HG02938 (cell line): Measurements from ENCODE around the gene FBXL13.
"Not testable (repeated sequence)": the region's sequence is repeated elsewhere in the genome, so short reads cannot be mapped to it uniquely, and the experiment has no call there.

ENCODE experiments used
- ATAC-seq: cut with Tn5 transposase; IDR thresholded peaks from one replicate; pipeline ENCODE4 v1.9.1; 2021; ENCODE audit warnings: mild to moderate bottlenecking, moderate library complexity; ENCODE audit not compliant: unreplicated experiment

FBXL13 gene

GRCh38 chr7:103031024-103031423, 43.6 kb downstream of the FBXL13 start:
- ATAC-seq = no peak

DNA sequence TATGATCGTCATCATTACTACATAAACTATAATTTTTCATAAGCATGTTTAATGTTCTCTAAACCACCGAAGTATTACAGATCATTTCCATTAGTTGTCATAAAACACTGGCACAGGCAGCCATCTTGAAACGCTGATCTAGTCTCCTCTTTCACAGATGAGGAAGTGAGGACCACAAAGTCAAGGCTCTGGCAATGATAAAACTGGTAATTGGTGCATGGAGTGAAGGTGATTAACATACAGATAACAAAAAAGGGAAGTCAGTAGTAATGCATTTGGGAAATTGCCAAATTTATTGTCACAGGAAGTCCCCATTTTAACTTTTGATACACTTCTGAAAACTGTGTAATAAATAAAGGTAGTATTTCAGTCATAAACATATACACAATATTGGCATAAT, 49.3 kb downstream of the FBXL13 start:
- ATAC-seq = no peak

- not testable (repeated sequence) for ATAC-seq
Observed at GRCh38 chr7:103023578-103023977, 51.0 kb downstream of the FBXL13 start.

DNA sequence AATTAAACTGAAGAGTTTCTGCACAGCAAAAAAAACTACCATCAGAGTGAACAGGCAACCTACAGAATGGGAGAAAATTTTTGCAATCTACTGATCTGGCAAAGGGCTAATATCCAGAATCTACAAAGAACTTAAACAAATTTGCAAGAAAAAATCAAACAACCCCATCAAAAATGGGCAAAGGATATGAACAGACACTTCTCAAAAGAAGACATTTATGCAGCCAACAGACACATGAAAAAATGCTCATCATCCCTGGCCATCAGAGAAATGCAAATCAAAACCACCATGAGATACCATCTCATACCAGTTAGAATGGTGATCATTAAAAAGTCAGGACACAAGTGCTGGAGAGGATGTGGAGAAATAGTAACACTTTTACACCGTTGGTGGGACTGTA, 53.1 kb downstream of the FBXL13 start:
- ATAC-seq = not testable (repeated sequence)

GRCh38 chr7:103020876-103021275, 53.7 kb downstream of the FBXL13 start:
- not testable (repeated sequence) for ATAC-seq

- not testable (repeated sequence) for ATAC-seq
Observed at GRCh38 chr7:103018295-103018694, 56.3 kb downstream of the FBXL13 start.

- ATAC-seq = no peak
Observed at GRCh38 chr7:103011650-103012049, 62.9 kb downstream of the FBXL13 start.

DNA sequence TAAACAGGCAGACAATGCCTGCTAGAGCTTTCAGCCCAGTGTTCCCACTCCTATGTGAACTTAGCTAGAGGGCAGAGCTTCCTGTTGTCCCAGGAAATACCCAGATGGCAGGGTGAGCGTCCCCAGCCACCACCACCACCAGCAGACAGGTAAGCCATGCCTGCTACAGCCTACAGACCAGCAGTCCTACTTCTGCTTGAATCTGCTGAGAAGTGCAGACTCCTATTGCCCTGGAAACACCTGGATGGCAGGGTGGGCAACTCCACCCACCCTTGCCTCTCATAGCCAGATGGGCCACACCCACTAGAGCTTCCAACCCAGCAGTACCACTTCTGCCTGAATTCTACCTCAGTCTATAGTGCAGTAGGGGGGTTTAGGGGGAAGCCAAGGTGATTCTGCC, 64.4 kb downstream of the FBXL13 start:
- no peak for ATAC-seq

DNA sequence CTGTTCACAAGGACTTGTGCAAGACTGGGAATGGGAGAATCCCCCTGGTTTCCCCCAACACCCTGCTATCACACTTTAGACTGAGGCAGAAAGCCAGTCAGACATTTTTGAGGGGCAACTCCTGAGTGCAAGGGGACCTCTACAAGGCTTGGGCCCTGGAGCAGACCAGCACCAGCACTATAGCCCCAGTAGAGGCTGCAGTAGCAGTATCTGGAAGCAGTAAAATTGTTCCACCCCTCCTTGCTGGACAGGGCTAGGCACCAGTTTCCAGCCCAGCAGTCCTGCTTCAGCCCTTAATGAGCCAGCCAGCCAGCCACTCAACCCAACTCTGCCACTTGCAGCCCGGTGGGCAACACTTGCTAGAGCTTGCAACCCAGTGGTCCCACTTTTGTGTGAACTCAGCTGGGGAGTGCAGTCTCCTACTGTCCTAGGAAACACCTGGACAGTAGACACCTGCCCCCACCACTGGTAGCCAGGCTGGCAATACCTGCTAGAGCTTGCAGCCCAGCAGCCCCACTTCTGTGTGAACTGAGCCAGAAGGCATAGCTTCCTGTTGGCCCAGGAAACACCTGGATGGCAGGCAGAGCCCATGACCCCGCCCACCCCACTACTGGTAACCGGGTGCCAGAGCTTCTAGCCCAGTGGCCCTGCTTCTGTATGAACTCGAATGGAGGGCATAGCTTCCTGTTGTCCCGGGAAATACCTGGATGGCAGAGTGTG, 65.0 kb downstream of the FBXL13 start:
- ATAC-seq = no peak

- no peak for ATAC-seq
Observed at GRCh38 chr7:103003004-103003403, 71.6 kb downstream of the FBXL13 start.

DNA sequence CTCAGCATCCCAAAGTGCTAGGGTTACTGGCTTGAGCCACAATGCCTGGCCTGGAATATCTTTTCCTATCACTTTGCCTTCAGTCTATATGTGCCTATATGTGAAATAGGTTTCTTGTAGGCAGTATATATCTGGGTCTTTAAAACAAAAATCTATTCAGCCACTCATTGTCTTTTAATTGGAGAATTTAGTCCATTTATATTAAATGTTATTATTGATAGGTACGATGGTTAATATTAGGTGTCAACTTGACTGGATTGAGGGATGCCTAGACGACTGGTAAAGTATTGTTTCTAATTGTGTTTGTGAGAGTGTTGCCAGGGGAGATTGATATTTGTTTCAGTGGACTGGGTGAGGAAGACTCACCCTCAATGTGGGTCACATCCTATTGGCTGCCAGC, 73.4 kb downstream of the FBXL13 start:
- no peak for ATAC-seq

DNA sequence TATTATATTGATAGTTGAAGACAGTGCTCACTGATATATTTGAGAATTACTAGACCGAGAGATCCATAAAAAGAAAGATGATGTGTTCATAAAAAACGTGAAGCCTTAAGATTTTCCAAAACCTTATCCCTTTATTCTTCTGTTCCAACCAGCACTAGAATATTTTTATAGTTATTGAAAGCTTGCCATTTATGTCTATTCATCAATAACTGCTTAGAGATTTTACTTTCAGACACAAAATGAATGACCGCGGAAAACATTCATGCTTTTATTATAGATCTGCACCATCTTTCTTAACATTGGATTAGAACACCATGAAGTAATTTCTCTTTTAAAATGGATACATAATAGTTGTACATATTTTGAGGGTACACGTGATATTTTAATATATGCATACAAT, 77.6 kb downstream of the FBXL13 start:
- no peak for ATAC-seq

- not testable (repeated sequence) for ATAC-seq
Observed at GRCh38 chr7:102995609-102996008, 79.0 kb downstream of the FBXL13 start.

DNA sequence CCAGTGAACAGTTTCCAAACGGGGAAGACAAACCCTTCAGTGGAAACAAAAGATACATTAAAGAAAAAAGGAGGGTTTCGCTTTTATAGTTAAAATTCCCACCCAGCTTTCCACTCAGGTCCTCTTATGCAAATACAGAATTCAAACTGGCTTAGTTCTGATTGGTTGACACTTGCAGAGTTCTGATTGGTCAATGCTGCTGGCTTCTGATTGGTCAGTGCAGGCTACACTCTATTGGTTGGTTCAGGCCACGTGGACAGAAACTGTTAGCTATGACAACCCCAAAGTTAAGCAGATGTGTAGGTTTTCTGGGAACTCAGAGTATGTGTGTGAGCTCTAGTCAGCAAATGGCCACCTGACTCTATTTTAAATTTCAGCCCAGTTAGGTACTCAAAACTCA, 80.0 kb downstream of the FBXL13 start:
- no peak for ATAC-seq

- ATAC-seq = no peak
Observed at GRCh38 chr7:102993718-102994029, 80.9 kb downstream of the FBXL13 start.

DNA sequence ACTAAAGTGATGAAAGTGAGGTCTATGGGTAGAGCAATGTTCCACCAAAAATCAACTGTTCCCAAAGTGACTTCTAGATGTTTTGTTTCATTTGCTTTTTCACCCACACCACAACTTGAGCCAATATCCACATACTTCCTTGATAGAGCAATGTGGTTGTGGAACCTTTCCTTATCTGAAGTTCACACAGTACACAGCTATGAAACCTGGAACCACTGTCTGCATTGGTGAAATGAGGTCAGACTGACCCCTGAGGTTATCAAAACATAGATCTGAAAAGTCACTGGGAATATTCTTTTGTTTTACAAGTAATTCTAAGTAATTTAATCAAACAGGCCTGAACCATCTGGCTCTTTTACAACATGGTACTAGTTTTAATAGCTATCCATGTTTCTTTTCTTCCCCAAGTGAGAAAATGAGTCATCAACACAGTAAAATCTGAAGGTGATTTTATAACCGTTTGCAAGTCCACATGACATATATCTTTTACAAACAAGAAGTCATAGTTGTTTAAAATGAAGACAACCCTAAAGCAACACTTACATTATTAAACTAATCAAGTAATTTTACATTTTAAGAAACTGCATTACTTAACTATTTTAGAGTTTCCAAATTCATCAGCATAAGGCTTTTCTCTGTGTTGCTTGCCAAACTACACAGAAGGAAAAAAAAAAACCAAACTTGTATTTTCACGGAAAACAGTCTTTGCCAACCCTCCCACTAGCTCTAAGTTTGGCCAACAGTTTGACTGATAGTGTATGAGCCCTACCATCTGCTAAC, 81.5 kb downstream of the FBXL13 start:
- no peak for ATAC-seq

GRCh38 chr7:102992509-102992937, 82.1 kb downstream of the FBXL13 start:
- no peak for ATAC-seq

DNA sequence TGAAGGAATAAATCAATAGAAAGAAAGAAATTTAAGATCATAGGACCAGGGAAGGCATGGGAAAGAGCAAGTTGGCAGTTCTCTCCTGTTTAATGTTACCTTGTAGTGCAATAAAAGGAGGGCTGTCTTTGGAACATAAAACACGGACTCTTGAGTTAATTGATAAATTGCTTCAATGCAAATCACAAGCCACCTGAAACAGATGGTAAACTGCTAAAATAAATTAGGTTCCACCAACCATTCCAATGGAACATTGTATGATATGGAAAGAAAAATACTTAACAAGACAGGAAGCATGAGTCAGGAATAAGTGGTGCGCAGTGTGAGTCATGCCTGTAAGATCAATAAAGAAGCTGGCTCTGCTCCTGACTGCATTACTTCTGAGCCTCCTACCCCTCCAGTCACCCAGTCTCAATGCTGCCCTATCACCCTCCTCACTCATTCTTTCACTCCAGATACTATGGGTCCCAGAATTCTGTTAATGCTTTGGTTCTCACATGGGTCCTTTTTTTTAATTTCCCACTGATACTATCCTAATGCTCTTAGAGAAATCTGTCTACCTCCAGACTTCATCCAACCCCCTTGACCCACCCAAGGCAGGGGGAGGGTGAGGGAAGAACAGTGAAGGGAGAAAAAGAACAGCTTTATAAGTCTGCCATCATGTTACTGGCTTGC, 82.9 kb downstream of the FBXL13 start:
- ATAC-seq = no peak

- no peak for ATAC-seq
Observed at GRCh38 chr7:102991077-102991539, 83.5 kb downstream of the FBXL13 start.

DNA sequence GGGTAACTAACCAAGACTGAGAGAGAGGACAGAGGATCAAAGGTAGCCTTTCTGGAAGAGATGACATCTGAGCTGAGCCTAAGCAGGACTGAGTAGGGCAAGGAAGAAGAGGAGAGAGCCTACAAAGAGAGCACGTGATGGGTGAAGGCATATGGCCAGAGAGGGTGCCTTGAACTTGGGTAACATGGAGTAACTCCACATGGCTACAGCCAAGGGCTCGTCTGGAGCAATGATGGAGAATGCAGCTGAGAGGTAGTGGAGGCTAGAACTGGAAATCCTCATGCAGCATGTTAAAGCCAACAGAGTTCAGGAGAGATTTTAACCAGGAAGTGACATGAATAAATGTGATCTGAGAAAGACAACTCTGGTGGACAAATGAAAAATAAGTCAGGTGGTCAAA, 84.0 kb downstream of the FBXL13 start:
- no peak for ATAC-seq

DNA sequence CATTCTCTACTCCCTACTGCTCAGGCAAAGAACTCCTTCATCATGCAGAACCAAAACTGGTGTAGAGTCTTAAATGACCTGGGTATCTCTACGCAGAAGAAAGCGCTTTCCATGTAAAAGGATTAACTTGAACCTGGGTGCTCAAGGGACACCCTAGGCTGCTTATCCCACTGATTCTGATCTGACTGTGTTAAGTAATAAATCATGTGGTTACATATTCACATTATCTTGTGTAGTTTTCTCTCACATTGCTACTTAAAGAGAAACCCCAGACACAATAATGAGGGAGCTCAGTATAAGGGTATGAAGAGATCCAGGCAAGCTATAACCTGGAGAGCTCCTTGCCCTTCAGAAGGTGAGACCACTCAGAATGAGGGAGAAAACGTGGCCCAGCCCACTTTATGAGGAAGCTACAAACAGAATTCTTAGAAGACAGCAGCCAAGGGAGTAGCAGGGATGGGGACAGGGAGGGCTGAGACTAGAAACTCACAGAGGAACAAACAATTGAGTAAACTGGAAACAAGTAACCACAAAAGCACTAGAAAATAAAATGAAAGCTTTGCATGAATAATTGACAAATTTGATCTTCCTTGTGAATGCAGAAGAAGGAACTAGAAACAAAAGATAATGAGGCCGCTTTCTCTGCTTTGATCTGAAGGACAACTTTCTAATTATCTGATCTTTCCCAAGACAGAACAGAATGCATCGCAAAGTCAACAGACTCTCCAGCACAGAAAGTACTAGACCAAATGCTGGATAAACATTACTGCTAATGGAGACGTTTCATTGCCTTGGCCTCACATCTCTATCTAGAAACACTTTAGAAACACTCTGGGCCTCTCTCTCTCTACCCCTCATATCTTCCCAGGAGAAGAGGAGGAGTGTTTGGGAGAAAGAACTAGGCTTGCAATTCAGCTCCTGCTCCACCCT, 85.7 kb downstream of the FBXL13 start:
- no peak for ATAC-seq
